ENCODE results near the gene CDIPT.
"Not testable (repeated sequence)": the region's sequence is repeated elsewhere in the genome, so short reads cannot be mapped to it uniquely, and the experiment has no call there.

The CDIPT gene

DNA sequence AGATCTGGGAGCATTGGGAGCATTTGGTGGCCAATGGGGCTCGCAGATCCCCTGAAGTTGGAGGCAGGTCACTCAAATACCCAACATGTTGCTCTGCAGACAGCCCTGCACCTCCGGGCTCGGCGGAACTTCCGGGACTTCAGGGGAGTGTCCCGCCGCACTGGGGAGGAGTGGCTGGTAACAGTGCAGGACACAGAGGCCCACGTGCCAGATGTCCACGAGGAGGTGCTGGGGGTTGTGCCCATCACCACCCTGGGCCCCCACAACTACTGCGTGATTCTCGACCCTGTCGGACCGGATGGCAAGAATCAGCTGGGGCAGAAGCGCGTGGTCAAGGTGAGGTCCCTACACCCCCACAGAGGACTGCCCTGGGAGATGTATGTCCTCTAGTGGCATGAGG, 26.4 kb downstream of the CDIPT start:
- Histone ChIP-seq H3K27me3 (ENCODE audit: control insufficient read depth in 5 of 5, insufficient read depth in 4 of 5, low read length in 5 of 5) (no peaks in the 10 kb centered on the region), H3K4me1 (ENCODE audit: control insufficient read depth in 5 of 5, insufficient read depth in 5 of 5, low read length in 5 of 5) (no peaks in the 10 kb centered on the region), H3K9ac (ENCODE audit: low read length in 5 of 5) (no peak overlapping the region), H3K4me3 (ENCODE audit: low read depth in 1 of 5, low read length in 5 of 5) (no peak overlapping the region), H3K36me3 (ENCODE audit: control insufficient read depth in 5 of 5, insufficient read depth in 5 of 5, low read length in 5 of 5) (peaks cover 0 to 92% (median 68%) of the 10 kb centered on the region in 5 donors), H3K27ac (ENCODE audit: low read depth, low read length) (no peak overlapping the region), H3K9me3 (ENCODE audit: control insufficient read depth in 5 of 5, low read length in 5 of 5) (no peaks in the 10 kb centered on the region)

DNA sequence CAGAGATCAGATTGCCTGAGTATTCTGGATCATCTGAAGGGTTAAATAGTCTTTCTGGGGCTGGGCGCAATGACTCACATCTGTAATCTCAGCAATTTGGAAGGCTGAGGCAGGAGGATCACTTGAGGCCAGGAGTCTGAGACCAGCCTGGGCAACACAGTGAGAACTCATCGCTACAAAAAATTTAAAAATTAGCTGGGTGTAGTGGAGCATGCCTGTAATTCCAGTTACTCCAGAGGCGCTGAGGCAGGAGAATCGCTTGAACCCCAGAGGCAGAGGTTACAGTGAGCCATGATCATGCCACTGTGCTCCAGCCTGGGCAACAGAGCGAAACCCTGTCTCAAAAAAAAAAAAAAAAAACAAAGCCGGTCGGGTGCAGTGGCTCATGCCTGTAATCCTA, 27.1 kb downstream of the CDIPT start:
- Histone ChIP-seq H3K9ac (ENCODE audit: low read length in 5 of 5) (no peak overlapping the region), H3K36me3 (ENCODE audit: control insufficient read depth in 5 of 5, insufficient read depth in 5 of 5, low read length in 5 of 5) (peaks cover 0 to 91% (median 66%) of the 10 kb centered on the region in 5 donors), H3K4me3 (ENCODE audit: low read depth in 1 of 5, low read length in 5 of 5) (no peak overlapping the region), H3K27me3 (ENCODE audit: control insufficient read depth in 5 of 5, insufficient read depth in 4 of 5, low read length in 5 of 5) (no peaks in the 10 kb centered on the region), H3K9me3 (ENCODE audit: control insufficient read depth in 5 of 5, low read length in 5 of 5) (no peaks in the 10 kb centered on the region), H3K27ac (ENCODE audit: low read depth, low read length) (no peak overlapping the region), H3K4me1 (ENCODE audit: control insufficient read depth in 5 of 5, insufficient read depth in 5 of 5, low read length in 5 of 5) (no peaks in the 10 kb centered on the region)

DNA sequence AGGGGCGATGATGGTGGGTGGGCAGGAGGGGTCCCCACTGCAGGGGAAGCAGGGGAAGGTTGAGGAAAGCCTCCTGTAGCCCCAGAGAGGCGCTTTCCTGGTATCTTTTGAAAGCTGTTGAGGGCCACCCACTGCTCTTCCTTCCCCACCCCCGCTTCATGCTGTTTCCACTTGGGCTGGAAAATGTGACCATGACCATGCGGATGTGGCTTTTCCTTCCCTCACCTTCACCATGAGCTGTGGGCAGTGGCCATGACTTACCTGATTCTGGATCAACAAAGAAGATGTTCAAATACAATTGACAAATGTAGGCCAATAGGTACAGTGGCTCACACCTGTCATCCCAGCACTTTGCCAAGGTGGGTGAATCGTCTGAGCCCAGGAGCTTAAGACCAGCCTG, 28.9 kb downstream of the CDIPT start:
- Histone ChIP-seq H3K27me3 (ENCODE audit: control insufficient read depth in 5 of 5, insufficient read depth in 4 of 5, low read length in 5 of 5) (no peaks in the 10 kb centered on the region), H3K36me3 (ENCODE audit: control insufficient read depth in 5 of 5, insufficient read depth in 5 of 5, low read length in 5 of 5) (peaks cover 0 to 87% (median 63%) of the 10 kb centered on the region in 5 donors), H3K27ac (ENCODE audit: low read depth, low read length) (no peak overlapping the region), H3K4me1 (ENCODE audit: control insufficient read depth in 5 of 5, insufficient read depth in 5 of 5, low read length in 5 of 5) (no peaks in the 10 kb centered on the region), H3K4me3 (ENCODE audit: low read depth in 1 of 5, low read length in 5 of 5) (no peak overlapping the region), H3K9me3 (ENCODE audit: control insufficient read depth in 5 of 5, low read length in 5 of 5) (no peaks in the 10 kb centered on the region), H3K9ac (ENCODE audit: low read length in 5 of 5) (no peak overlapping the region)

DNA sequence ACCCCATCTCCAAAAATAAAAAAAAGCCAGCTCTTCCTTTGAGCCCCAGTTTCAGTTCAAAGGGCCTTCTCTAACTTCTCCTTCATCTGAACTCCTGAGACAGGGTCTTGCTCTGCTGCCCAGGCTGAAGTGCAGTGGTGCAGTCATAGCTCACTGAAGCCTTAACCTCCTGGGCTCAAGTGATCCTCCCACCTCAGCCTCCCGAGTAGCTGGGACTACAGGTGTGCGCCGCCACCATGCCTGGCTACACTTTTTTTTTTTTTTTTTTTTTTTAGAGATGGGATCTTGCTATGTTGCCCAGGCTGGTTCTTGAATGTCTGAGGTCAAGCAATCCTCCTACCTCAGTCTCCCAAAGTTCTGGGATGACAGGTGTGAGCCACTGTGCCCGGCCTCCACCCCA, 29.8 kb downstream of the CDIPT start:
- not testable (repeated sequence) for H3K27me3 ChIP-seq (ENCODE audit: control insufficient read depth in 5 of 5, insufficient read depth in 4 of 5, low read length in 5 of 5); H3K4me1 ChIP-seq (ENCODE audit: control insufficient read depth in 5 of 5, insufficient read depth in 5 of 5, low read length in 5 of 5); H3K9ac ChIP-seq (ENCODE audit: low read length in 5 of 5); H3K9me3 ChIP-seq (ENCODE audit: control insufficient read depth in 5 of 5, low read length in 5 of 5); H3K27ac ChIP-seq (ENCODE audit: low read depth, low read length); H3K4me3 ChIP-seq (ENCODE audit: low read depth in 1 of 5, low read length in 5 of 5)
- H3K36me3 ChIP-seq (ENCODE audit: control insufficient read depth in 5 of 5, insufficient read depth in 5 of 5, low read length in 5 of 5): peaks cover 0 to 80% (median 57%) of the 10 kb centered on the region in 5 donors

DNA sequence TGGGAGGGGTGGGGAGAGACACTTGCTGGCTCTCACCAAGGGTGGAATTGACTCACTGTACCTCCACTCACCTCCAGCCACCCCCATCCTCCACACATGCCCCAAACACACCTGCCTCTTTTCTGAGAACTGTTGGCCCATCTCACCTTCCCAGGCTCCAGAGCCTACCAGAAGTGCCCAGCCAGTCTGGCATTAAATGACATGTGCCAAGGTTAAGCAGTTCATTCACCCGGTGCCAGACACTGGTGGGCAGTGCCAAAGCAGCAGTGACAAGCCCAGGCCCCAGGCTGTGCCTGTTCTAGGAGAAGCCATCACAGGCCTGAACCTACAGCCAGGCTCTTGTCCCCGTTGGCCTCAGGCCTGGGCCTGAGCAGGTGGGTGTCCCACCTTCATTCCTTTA, 31.5 kb downstream of the CDIPT start:
- Histone ChIP-seq H3K27me3 (ENCODE audit: control insufficient read depth in 5 of 5, insufficient read depth in 4 of 5, low read length in 5 of 5) (no peaks in the 10 kb centered on the region), H3K9me3 (ENCODE audit: control insufficient read depth in 5 of 5, low read length in 5 of 5) (no peaks in the 10 kb centered on the region), H3K27ac (ENCODE audit: low read depth, low read length) (no peak overlapping the region), H3K9ac (ENCODE audit: low read length in 5 of 5) (no peak overlapping the region), H3K36me3 (ENCODE audit: control insufficient read depth in 5 of 5, insufficient read depth in 5 of 5, low read length in 5 of 5) (peaks cover 0 to 64% (median 41%) of the 10 kb centered on the region in 5 donors), H3K4me3 (ENCODE audit: low read depth in 1 of 5, low read length in 5 of 5) (no peak overlapping the region), H3K4me1 (ENCODE audit: control insufficient read depth in 5 of 5, insufficient read depth in 5 of 5, low read length in 5 of 5) (peaks cover 0 to 9% (median 7%) of the 10 kb centered on the region in 5 donors)

DNA sequence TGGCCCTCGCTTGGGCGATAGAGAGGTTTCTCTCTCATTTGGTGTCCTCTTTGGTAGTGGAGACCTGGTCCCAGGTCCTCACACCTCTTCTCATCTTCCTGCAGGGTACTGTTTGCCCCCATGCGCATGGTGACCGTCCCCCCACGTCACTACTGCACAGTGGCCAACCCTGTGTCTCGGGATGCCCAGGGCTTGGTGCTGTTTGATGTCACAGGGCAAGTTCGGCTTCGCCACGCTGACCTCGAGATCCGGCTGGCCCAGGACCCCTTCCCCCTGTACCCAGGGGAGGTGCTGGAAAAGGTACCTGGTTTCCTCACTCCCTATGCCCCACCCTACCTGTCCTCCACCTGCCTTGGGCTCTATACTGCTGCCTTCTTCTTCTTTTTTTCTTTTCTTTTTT, 32.3 kb downstream of the CDIPT start:
- Histone ChIP-seq H3K9me3 (ENCODE audit: control insufficient read depth in 5 of 5, low read length in 5 of 5) (no peaks in the 10 kb centered on the region), H3K4me3 (ENCODE audit: low read depth in 1 of 5, low read length in 5 of 5) (no peak overlapping the region), H3K36me3 (ENCODE audit: control insufficient read depth in 5 of 5, insufficient read depth in 5 of 5, low read length in 5 of 5) (peaks cover 0 to 58% (median 39%) of the 10 kb centered on the region in 5 donors), H3K9ac (ENCODE audit: low read length in 5 of 5) (no peak overlapping the region), H3K27me3 (ENCODE audit: control insufficient read depth in 5 of 5, insufficient read depth in 4 of 5, low read length in 5 of 5) (no peaks in the 10 kb centered on the region), H3K27ac (ENCODE audit: low read depth, low read length) (no peak overlapping the region), H3K4me1 (ENCODE audit: control insufficient read depth in 5 of 5, insufficient read depth in 5 of 5, low read length in 5 of 5) (peaks cover 0 to 13% (median 12%) of the 10 kb centered on the region in 5 donors)

DNA sequence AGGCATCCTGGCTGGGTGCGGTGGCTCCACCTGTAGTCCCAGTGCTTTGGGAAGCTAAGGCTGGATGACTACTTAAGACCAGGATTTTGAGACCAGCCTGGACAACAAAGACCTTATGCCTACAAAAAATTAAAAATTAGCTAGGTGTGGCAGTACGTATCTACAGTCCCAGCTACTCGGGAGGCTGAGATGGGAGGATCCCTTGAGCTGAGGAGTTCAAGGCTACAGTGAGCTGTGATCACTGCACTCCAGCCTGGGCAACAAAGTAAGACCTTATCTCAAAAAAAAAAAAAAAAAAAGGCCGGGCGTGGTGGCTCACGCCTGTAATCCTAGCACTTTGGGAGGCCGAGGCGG, 36.7 kb downstream of the CDIPT start:
- peaks cover 10 to 49% (median 46%) of the 10 kb centered on the region in 5 donors for H3K4me1 ChIP-seq (ENCODE audit: control insufficient read depth in 5 of 5, insufficient read depth in 5 of 5, low read length in 5 of 5)
- H3K9me3 ChIP-seq (ENCODE audit: control insufficient read depth in 5 of 5, low read length in 5 of 5): no peaks in the 10 kb centered on the region
- H3K27me3 ChIP-seq (ENCODE audit: control insufficient read depth in 5 of 5, insufficient read depth in 4 of 5, low read length in 5 of 5): no peaks in the 10 kb centered on the region
- peaks cover 0 to 17% (median 14%) of the 10 kb centered on the region in 5 donors for H3K36me3 ChIP-seq (ENCODE audit: control insufficient read depth in 5 of 5, insufficient read depth in 5 of 5, low read length in 5 of 5)
- H3K27ac ChIP-seq (ENCODE audit: low read depth, low read length): no peak overlapping the region
- no peak overlapping the region for H3K4me3 ChIP-seq (ENCODE audit: low read depth in 1 of 5, low read length in 5 of 5)
- H3K9ac ChIP-seq (ENCODE audit: low read length in 5 of 5): peak overlapping the region in 1 of 5 donors; percentile 2

DNA sequence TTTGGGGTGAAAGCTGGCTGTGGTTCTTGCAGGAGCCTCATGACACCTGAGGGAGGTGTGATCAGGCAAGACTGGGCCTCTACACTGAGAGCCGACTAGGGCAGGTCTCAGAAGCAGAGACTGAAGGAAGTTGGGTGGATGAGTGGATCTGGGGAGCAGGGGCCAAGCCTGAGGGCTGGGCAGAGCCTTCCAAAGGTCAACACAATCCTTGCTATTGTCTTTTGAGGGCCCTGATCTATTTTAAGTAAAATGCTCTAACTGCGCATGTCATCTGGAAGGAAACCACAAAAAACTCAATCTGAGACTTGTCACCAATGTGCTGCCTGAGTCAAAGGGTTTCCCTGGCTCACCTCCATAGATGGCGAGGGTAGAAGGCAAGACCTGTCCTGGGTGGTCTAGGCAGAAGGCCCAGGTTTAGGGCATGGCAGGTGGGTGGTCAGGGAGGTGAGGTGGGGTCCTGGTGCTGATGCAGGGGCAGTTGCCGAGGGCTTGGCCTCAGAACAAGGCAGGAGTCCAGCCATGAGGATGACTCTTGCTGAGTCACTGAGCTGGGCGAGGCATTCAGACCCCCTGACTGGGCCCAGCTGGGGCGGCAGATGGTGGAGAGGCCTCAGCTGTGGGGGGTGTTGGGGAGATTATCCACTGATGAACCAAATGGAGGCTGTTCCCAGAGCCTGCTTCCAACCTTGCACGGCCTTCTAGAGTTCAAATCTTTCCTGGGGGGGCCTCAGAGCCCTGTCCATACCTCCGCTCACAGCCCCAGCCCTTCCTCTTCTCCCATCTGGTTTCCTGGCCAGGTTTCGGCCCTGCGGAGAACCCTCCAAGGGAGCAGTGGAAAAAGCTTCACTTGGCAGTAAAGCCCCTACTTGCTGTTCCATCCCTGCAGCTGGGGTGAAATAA, 37.6 kb downstream of the CDIPT start:
- Histone ChIP-seq H3K9me3 (ENCODE audit: control insufficient read depth in 5 of 5, low read length in 5 of 5) (no peaks in the 10 kb centered on the region), H3K27me3 (ENCODE audit: control insufficient read depth in 5 of 5, insufficient read depth in 4 of 5, low read length in 5 of 5) (no peaks in the 10 kb centered on the region), H3K36me3 (ENCODE audit: control insufficient read depth in 5 of 5, insufficient read depth in 5 of 5, low read length in 5 of 5) (peaks cover 0 to 9% (median 7%) of the 10 kb centered on the region in 5 donors), H3K27ac (ENCODE audit: low read depth, low read length) (peak overlapping the region; percentile 57), H3K9ac (ENCODE audit: low read length in 5 of 5) (peak overlapping the region in 4 of 5 donors; percentile 24 to 63 (median 34)), H3K4me3 (ENCODE audit: low read depth in 1 of 5, low read length in 5 of 5) (peak overlapping the region in 2 of 5 donors; percentile 19 to 33), H3K4me1 (ENCODE audit: control insufficient read depth in 5 of 5, insufficient read depth in 5 of 5, low read length in 5 of 5) (peaks cover 16 to 58% (median 55%) of the 10 kb centered on the region in 5 donors)

DNA sequence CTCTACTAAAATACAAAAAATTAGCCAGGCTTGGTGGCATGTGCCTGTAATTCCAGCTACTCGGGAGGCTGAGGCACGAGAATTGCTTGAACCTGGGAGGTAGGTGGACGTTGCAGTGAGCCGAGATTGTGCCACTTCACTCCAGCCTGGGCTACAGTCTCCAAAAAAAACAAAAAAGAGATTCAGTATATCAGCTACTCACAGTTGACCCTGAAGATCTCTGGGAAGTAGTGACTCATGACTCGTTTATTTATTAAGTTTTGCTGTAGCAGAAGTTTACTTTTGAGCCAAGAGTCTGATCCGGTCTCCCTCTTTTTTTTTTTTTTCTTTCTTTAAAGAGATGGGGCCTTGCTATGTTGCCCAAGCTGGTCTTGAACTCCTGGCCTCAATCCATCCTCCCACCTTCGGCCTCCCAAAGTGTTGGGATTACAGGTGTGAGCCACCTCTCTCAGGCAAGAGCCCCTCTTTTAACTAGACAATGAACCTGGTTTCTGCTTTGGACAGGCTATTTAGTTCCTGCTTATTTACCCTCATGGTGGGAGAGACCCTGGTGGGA, 38.4 kb downstream of the CDIPT start:
- Histone ChIP-seq H3K27ac (ENCODE audit: low read depth, low read length) (peak overlapping the region; percentile 57), H3K27me3 (ENCODE audit: control insufficient read depth in 5 of 5, insufficient read depth in 4 of 5, low read length in 5 of 5) (no peaks in the 10 kb centered on the region), H3K4me1 (ENCODE audit: control insufficient read depth in 5 of 5, insufficient read depth in 5 of 5, low read length in 5 of 5) (peaks cover 16 to 65% (median 63%) of the 10 kb centered on the region in 5 donors), H3K9ac (ENCODE audit: low read length in 5 of 5) (peak overlapping the region in 2 of 5 donors; percentile 24 to 63), H3K4me3 (ENCODE audit: low read depth in 1 of 5, low read length in 5 of 5) (peak overlapping the region in 2 of 5 donors; percentile 19 to 33), H3K9me3 (ENCODE audit: control insufficient read depth in 5 of 5, low read length in 5 of 5) (no peaks in the 10 kb centered on the region), H3K36me3 (ENCODE audit: control insufficient read depth in 5 of 5, insufficient read depth in 5 of 5, low read length in 5 of 5) (peaks cover 0 to 4% (median 2%) of the 10 kb centered on the region in 5 donors)

DNA sequence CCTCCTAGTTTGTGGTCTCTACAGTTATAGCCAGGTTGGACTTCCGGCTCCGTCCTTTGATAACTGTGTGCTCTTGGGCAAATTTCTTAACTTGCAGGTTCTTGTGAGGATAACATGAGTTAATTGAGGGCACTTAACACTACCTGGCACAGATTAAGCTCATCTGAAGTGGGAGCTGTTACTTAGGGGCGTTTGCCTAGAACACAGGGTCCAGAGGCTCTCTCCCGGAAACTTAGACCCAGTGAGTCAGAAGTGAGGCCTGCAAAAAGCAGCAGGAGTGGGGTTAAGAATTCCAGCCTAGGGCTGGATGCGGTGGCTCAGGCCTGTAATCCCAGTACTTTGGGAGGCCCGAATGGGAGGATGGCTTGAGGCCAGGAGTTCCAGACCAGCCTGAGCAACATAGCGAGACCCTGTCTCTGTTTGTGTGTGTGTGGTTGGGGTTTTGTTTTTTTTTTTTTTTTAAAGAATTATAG, 41.3 kb downstream of the CDIPT start:
- Histone ChIP-seq H3K36me3 (ENCODE audit: control insufficient read depth in 5 of 5, insufficient read depth in 5 of 5, low read length in 5 of 5) (peaks cover 0 to 14% (median 8%) of the 10 kb centered on the region in 5 donors), H3K27me3 (ENCODE audit: control insufficient read depth in 5 of 5, insufficient read depth in 4 of 5, low read length in 5 of 5) (no peaks in the 10 kb centered on the region), H3K9me3 (ENCODE audit: control insufficient read depth in 5 of 5, low read length in 5 of 5) (no peaks in the 10 kb centered on the region), H3K4me1 (ENCODE audit: control insufficient read depth in 5 of 5, insufficient read depth in 5 of 5, low read length in 5 of 5) (peaks cover 19 to 70% (median 66%) of the 10 kb centered on the region in 5 donors), H3K4me3 (ENCODE audit: low read depth in 1 of 5, low read length in 5 of 5) (peak overlapping the region; percentile 82 to 96 (median 92)), H3K27ac (ENCODE audit: low read depth, low read length) (peak overlapping the region; percentile 97), H3K9ac (ENCODE audit: low read length in 5 of 5) (peak overlapping the region; percentile 16 to 93 (median 89))

All from subcutaneous abdominal adipose tissue (tissue), 5 donors.